PC-9 (cell line): Measurements from ENCODE around the gene ELMO1. TPM values are rescaled to one million over a fixed set of nuclear protein-coding genes. Genes with fewer than 3 reads are reported as not detected.

Source experiments
- BruUV-seq: library from RNA; stranded (reverse); fragments of 400-500 nt; replicated peaks from 2 replicates; lab custom pipeline; 2021; lab: Mats Ljungman, UMichigan
- CTCF ChIA-PET: fragments of 300-600 bp; sonication (Branson Sonifier 250); formaldehyde crosslinking; loops from one replicate; lab custom pipeline; 2022; ENCODE audit warnings: antibody characterized with exemption; lab: Charles Lee
- POLR2A ChIA-PET: fragments of 300-600 bp; sonication (Branson Sonifier 250); formaldehyde crosslinking; loops from one replicate; lab custom pipeline; 2022; ENCODE audit warnings: antibody characterized with exemption; ENCODE audit not compliant: unreplicated experiment; lab: Charles Lee
- DNase-seq, 2 experiments: peaks; one replicate each; pipeline versions ENCODE4 v3.0.0 to v3.0.0-alpha.2; 2015 to 2022; ENCODE audit warnings: mixed read lengths in 1 of 2
- H2AFZ ChIP-seq: fragments of 200-600 bp; sonication (generic); 2 replicates; pipeline ENCODE4 v1.8.1; 2017; ENCODE audit warnings: antibody characterized with exemption
- H3F3A ChIP-seq: fragments of 200-600 bp; sonication (generic); 2 replicates; pipeline ENCODE4 v1.8.1; 2017; ENCODE audit warnings: antibody characterized with exemption, mild to moderate bottlenecking, low read depth; ENCODE audit not compliant: insufficient read depth
- H3K27ac ChIP-seq: fragments of 200-600 bp; sonication (generic); 2 replicates; pipeline ENCODE4 v1.6.1; 2016; ENCODE audit warnings: mixed run types
- H3K27me3 ChIP-seq: fragments of 200-600 bp; sonication (generic); 2 replicates; pipeline ENCODE4 v1.6.1; 2016; ENCODE audit warnings: low read depth, mixed run types; ENCODE audit not compliant: insufficient read depth
- H3K36me3 ChIP-seq: fragments of 200-600 bp; sonication (generic); 2 replicates; pipeline ENCODE4 v1.6.1; 2016; ENCODE audit warnings: low read depth, mixed run types
- H3K4me1 ChIP-seq: fragments of 200-600 bp; sonication (generic); replicated peaks from 2 replicates; pipeline ENCODE4 v1.6.1; 2016; ENCODE audit warnings: mixed run types; ENCODE audit not compliant: insufficient read depth
- H3K4me2 ChIP-seq: fragments of 200-600 bp; sonication (generic); 2 replicates; pipeline ENCODE4 v1.6.1; 2017; ENCODE audit warnings: mixed run types
- H3K4me3 ChIP-seq: fragments of 200-600 bp; sonication (generic); 2 replicates; pipeline ENCODE4 v1.6.1; 2016; ENCODE audit warnings: mixed run types
- H3K79me2 ChIP-seq: fragments of 200-600 bp; sonication (generic); 2 replicates; pipeline ENCODE4 v1.6.1; 2017; ENCODE audit warnings: low read depth, mixed run types
- H3K9me2 ChIP-seq: fragments of 200-600 bp; sonication (generic); 2 replicates; pipeline ENCODE4 v1.8.1; 2017; ENCODE audit warnings: mild to moderate bottlenecking; ENCODE audit not compliant: insufficient read depth
- H3K9me3 ChIP-seq: fragments of 200-600 bp; sonication (generic); 2 replicates; pipeline ENCODE4 v1.8.1; 2016; ENCODE audit warnings: low read depth; ENCODE audit not compliant: insufficient read depth
- H4K20me1 ChIP-seq: fragments of 200-600 bp; sonication (generic); 2 replicates; pipeline ENCODE4 v1.8.1; 2017; ENCODE audit not compliant: insufficient read depth
- EZH2 ChIP-seq: fragments of 200-600 bp; sonication (generic); IDR thresholded peaks from 2 replicates; pipeline ENCODE4 v1.8.0; 2017; ENCODE audit warnings: antibody characterized with exemption, low read depth
- intact Hi-C: fragments of 100-400 bp; cut with micrococcal nuclease; formaldehyde crosslinking; loops from one replicate; pipeline ENCODE4 v1.10.0; 2022; ENCODE audit not compliant: unreplicated experiment
- total RNA-seq: library from RNA; stranded (reverse); gene quantifications from 2 replicates; pipeline ENCODE4 v1.2.3, GENCODE V29; 2021
- TF ChIP-seq, protein P1 (sequence below): fragments of 200-600 bp; sonication (generic); conservative IDR thresholded peaks from 2 replicates; pipeline ENCODE4 v1.6.1; 2017; ENCODE audit warnings: mixed run types, antibody characterized with exemption, mild to moderate bottlenecking, moderate library complexity

Gene ELMO1
- total RNA-seq, 1 experiment from 2014 or later, result 4.8 TPM

- no peak for DNase-seq
- POLR2A ChIA-PET, result no interaction called here
- TF ChIP-seq, protein P1, sequence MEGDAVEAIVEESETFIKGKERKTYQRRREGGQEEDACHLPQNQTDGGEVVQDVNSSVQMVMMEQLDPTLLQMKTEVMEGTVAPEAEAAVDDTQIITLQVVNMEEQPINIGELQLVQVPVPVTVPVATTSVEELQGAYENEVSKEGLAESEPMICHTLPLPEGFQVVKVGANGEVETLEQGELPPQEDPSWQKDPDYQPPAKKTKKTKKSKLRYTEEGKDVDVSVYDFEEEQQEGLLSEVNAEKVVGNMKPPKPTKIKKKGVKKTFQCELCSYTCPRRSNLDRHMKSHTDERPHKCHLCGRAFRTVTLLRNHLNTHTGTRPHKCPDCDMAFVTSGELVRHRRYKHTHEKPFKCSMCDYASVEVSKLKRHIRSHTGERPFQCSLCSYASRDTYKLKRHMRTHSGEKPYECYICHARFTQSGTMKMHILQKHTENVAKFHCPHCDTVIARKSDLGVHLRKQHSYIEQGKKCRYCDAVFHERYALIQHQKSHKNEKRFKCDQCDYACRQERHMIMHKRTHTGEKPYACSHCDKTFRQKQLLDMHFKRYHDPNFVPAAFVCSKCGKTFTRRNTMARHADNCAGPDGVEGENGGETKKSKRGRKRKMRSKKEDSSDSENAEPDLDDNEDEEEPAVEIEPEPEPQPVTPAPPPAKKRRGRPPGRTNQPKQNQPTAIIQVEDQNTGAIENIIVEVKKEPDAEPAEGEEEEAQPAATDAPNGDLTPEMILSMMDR, result no peak
- TF ChIP-seq EZH2, result no peak
- no peaks in the 10 kb centered on the region for H3K79me2 ChIP-seq
- no peak overlapping the region for H2AFZ ChIP-seq
- intact Hi-C loops, result no loop called here
- H3K4me1 ChIP-seq, result peaks cover 11% of the 10 kb centered on the region
- H3K27ac ChIP-seq, result no peak overlapping the region
- no peaks in the 10 kb centered on the region for H4K20me1 ChIP-seq
- peaks cover 7% of the 10 kb centered on the region; the same call in 1 of the 2 replicates for H3F3A ChIP-seq
- no peaks in the 10 kb centered on the region for H3K36me3 ChIP-seq
- H3K27me3 ChIP-seq, result peaks cover 23% of the 10 kb centered on the region; the same call in 1 of the 2 replicates
- no peak overlapping the region for H3K4me3 ChIP-seq
- no peaks in the 10 kb centered on the region; the same call in 1 of the 2 replicates for H3K9me3 ChIP-seq
- no peak overlapping the region for H3K4me2 ChIP-seq
- no TSS peak for BruUV-seq
- H3K9me2 ChIP-seq, result no peaks in the 10 kb centered on the region
- CTCF ChIA-PET, result interaction anchor here (1.0 kb wide), 1 partner anchor 155 kb away, joined by 3 read pairs; no protein-coding TSS in a partner anchor
These were observed 421.6 kb downstream of the ELMO1 start for GRCh38 chr7:37027104-37027503.

DNA sequence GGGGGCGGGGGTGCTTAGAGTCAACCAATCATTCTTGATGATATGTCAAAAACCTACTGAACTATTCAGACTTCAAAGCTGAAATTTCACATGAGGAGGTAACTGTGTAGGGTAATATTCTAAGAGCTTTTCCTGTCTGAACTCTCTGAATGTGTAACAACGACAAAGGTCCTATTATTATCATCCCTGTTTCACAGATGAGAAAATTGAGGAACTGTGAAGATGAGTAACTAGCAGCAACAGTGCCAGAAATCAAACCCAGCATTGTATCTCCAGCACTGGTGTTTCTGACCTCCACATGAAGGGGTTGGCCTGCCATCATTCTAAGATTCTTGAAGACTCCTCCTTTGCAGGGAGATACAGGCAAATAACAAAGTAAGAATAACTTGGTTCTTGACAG lies 429.7 kb downstream of the ELMO1 start:
- intact Hi-C loops, result no loop called here
- Histone ChIP-seq H3K79me2 (no peaks in the 10 kb centered on the region), H3K4me3 (no peak overlapping the region), H2AFZ (no peak overlapping the region), H3F3A (no peaks in the 10 kb centered on the region), H3K27me3 (peaks cover 31% of the 10 kb centered on the region), H3K9me3 (no peaks in the 10 kb centered on the region), H3K4me1 (no peaks in the 10 kb centered on the region), H3K36me3 (no peaks in the 10 kb centered on the region), H3K4me2 (no peak overlapping the region), H3K27ac (no peak overlapping the region), H4K20me1 (no peaks in the 10 kb centered on the region), H3K9me2 (no peaks in the 10 kb centered on the region)
- POLR2A ChIA-PET, result no interaction called here
- TF ChIP-seq, protein P1, result no peak
- no peak for TF ChIP-seq EZH2
- no peak for DNase-seq
- no TSS peak for BruUV-seq
- CTCF ChIA-PET, result no interaction called here

DNA sequence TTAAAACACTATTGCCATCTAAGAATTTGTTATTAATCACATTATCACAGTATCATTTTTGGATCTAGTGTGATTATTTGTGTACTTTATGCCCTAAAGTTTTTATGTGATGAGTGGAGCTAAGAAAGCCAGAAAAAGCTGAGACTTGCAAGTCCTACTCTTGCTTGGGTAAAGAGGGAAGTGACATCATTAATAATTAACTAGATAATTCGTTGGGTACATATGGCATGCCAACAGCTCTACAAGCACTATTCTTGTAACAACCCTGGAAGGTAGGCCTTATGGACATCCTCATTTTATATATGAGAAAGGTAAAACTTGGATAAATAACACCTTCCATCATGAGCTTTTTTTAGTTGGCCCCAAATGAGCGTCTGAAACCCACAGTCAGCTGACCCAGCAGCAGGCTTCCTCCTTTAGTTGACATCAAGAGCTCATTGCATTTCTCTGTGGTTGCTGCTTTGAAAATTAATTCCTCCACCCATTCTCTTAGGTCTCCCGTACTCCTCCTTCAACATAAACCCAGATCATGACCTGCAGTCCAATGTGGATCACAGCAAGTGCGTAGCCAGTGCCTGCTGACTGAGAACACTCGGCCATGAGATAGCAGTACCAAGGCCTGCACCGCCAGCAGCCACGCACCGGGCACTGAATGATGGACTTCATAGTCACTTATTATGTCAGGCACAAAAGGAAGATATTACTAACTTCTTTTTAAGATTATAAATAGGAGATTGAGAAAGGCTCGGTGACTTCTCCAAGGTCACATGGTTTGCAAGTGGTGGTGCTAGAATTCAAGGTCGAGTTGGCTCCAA lies 432.4 kb downstream of the ELMO1 start:
- ChIA-PET POLR2A (no interaction called here), CTCF (interaction anchor here (0.6 kb wide), 1 partner anchor 67 kb away, joined by 5 read pairs; no protein-coding TSS in a partner anchor)
- Histone ChIP-seq H4K20me1 (no peaks in the 10 kb centered on the region), H3K27me3 (peaks cover 45% of the 10 kb centered on the region), H3K9me3 (no peaks in the 10 kb centered on the region), H3K4me1 (no peaks in the 10 kb centered on the region), H3F3A (no peaks in the 10 kb centered on the region), H3K4me3 (no peak overlapping the region), H3K36me3 (no peaks in the 10 kb centered on the region), H3K9me2 (no peaks in the 10 kb centered on the region), H2AFZ (no peak overlapping the region), H3K27ac (no peak overlapping the region), H3K79me2 (no peaks in the 10 kb centered on the region), H3K4me2 (no peak overlapping the region)
- BruUV-seq, result no TSS peak
- intact Hi-C loops, result no loop called here
- TF ChIP-seq, protein P1, result no peak
- TF ChIP-seq EZH2, result no peak
- DNase-seq, result no peak
